Gastroesophageal sphincter (tissue), 4 donors: ENCODE results near the gene AP3B2. TPM values are rescaled to one million over a fixed set of nuclear protein-coding genes. Genes with fewer than 3 reads are reported as not detected.

Experiments
- total RNA-seq, 4 donors: library from RNA; depleted of rRNA; stranded (reverse); fragments of >200 nt; gene quantifications; one replicate each; pipeline ENCODE4 v1.1.0, GENCODE V29; 2016

AP3B2 gene
- total RNA-seq, 4 donors from 2014 or later: 1.6 to 2.6 (median 2.0) TPM

Other genes starting within 250 kb of the AP3B2 start
- gene RPS17, start 169.4 kb downstream of the AP3B2 start, total RNA-seq: 1,000 to 10,000 TPM in 3 of 4 donors, 100 to 1,000 TPM in 1; 845 to 2,591 (median 2,334) TPM
- gene CPEB1, start 62.5 kb downstream of the AP3B2 start, total RNA-seq: 1 to 10 TPM; 3.2 to 7.8 (median 5.3) TPM
- not detected for gene FSD2, start 96.2 kb upstream of the AP3B2 start, total RNA-seq
- gene WHAMM, start 99.8 kb upstream of the AP3B2 start, total RNA-seq: 10 to 100 TPM in 3 of 4 donors, 1 to 10 TPM in 1; 9.2 to 16.0 (median 11.5) TPM
- 10 to 100 TPM; 12.0 to 26.8 (median 17.7) TPM for gene HOMER2, start 242.8 kb upstream of the AP3B2 start, total RNA-seq